ENCODE results near the gene PDE5A. TPM values are rescaled to one million over a fixed set of nuclear protein-coding genes. Genes with fewer than 3 reads are reported as not detected.

The PDE5A gene
- total RNA-seq, 1 donor from 2014 or later, result 3.2 TPM

DNA sequence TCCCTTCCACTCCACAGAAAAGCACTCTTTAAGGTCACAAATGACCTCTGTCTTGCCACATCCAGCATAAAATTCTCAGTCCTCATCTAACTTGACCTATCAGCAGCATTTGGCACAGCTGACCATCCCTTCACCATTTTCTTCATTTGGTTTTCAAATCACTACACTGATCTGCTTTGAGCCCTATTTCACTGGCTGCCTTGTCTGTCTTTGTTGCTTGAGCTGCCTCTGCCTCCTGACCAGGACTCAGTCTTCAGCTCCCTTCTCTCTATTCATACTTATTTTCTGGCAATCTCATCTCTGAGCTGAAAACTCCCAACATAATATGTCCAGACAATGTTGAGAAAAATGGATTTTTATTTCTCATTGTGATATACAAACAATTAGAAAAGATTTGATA, 27.7 kb upstream of the PDE5A start:
- DNase-seq, result no peak
- H3K9me3 Mint-ChIP-seq (ENCODE audit: unreplicated experiment), result no peaks in the 10 kb centered on the region
- no peak overlapping the region for H3K27ac Mint-ChIP-seq (ENCODE audit: unreplicated experiment)
- no peaks in the 10 kb centered on the region for H3K4me1 Mint-ChIP-seq (ENCODE audit: low read depth, unreplicated experiment)
- no peak overlapping the region for H3K4me3 Mint-ChIP-seq (ENCODE audit: unreplicated experiment)
- TF ChIP-seq, protein P1, sequence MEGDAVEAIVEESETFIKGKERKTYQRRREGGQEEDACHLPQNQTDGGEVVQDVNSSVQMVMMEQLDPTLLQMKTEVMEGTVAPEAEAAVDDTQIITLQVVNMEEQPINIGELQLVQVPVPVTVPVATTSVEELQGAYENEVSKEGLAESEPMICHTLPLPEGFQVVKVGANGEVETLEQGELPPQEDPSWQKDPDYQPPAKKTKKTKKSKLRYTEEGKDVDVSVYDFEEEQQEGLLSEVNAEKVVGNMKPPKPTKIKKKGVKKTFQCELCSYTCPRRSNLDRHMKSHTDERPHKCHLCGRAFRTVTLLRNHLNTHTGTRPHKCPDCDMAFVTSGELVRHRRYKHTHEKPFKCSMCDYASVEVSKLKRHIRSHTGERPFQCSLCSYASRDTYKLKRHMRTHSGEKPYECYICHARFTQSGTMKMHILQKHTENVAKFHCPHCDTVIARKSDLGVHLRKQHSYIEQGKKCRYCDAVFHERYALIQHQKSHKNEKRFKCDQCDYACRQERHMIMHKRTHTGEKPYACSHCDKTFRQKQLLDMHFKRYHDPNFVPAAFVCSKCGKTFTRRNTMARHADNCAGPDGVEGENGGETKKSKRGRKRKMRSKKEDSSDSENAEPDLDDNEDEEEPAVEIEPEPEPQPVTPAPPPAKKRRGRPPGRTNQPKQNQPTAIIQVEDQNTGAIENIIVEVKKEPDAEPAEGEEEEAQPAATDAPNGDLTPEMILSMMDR (IDR thresholded peaks at IDR 0.05; ENCODE audit: partially characterized antibody, unreplicated experiment), result no peak
- H3K36me3 Mint-ChIP-seq (ENCODE audit: unreplicated experiment), result no peaks in the 10 kb centered on the region
- no peaks in the 10 kb centered on the region for H3K27me3 Mint-ChIP-seq (ENCODE audit: unreplicated experiment)

DNA sequence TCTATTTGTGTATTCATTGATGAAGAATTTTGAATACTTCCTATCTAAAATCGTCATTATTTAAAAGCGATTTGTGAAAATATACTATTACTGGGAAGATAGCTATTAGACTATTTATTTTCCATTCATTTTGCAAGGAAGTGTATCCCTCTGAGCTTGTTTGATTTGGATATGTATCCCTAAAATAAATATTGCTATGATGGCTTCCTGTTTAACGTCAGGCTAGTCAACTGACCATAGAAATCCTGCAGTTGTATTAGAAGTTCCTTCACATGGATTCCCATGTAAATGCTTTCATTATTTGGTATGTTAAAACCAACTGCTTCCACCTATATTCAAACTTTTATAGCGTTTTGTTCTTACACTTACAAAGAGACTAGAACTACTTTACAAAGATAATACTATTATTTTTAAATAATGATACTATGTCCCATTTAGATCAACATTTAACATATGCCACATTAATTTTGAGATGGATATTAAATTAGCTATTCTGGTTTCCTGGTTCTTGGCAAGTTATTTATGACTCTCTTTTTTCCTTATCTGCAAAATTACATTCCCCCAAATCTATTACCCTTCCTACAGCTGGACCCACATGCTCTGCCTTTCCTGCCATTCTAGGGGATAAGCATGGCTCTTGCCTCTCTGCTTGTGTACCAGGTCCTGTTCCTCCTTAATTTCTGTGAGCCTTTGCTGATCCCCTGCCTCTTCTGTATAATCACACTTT, 26.7 kb upstream of the PDE5A start:
- peaks cover 3% of the 10 kb centered on the region for H3K9me3 Mint-ChIP-seq (ENCODE audit: unreplicated experiment)
- H3K4me3 Mint-ChIP-seq (ENCODE audit: unreplicated experiment), result no peak overlapping the region
- TF ChIP-seq, protein P1 (IDR thresholded peaks at IDR 0.05; ENCODE audit: partially characterized antibody, unreplicated experiment), result no peak
- DNase-seq, result no peak
- no peaks in the 10 kb centered on the region for H3K4me1 Mint-ChIP-seq (ENCODE audit: low read depth, unreplicated experiment)
- no peak overlapping the region for H3K27ac Mint-ChIP-seq (ENCODE audit: unreplicated experiment)
- H3K36me3 Mint-ChIP-seq (ENCODE audit: unreplicated experiment), result no peaks in the 10 kb centered on the region
- no peaks in the 10 kb centered on the region for H3K27me3 Mint-ChIP-seq (ENCODE audit: unreplicated experiment)

DNA sequence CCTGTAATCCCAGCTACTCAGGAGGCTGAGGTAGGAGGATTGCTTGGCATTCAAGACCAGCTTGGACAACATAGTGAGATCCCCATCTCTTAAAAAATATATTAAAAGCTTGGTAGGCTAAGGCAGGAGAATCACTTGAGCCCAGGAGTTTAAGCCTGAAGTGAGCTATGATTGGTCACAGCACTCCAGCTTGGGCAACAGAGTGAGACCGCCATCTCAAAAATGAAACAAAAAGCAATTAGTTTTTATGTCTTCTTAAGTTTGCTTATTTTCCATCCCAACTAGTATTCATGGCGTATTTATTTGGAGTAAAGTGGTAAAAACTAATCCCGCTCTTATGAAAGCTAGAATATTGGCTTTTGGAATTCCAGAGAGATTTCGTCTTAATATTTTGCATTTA, 25.4 kb upstream of the PDE5A start:
- peaks cover 3% of the 10 kb centered on the region for H3K9me3 Mint-ChIP-seq (ENCODE audit: unreplicated experiment)
- no peaks in the 10 kb centered on the region for H3K4me1 Mint-ChIP-seq (ENCODE audit: low read depth, unreplicated experiment)
- DNase-seq, result no peak
- H3K36me3 Mint-ChIP-seq (ENCODE audit: unreplicated experiment), result no peaks in the 10 kb centered on the region
- H3K4me3 Mint-ChIP-seq (ENCODE audit: unreplicated experiment), result no peak overlapping the region
- TF ChIP-seq, protein P1 (IDR thresholded peaks at IDR 0.05; ENCODE audit: partially characterized antibody, unreplicated experiment), result no peak
- H3K27ac Mint-ChIP-seq (ENCODE audit: unreplicated experiment), result no peak overlapping the region
- H3K27me3 Mint-ChIP-seq (ENCODE audit: unreplicated experiment), result no peaks in the 10 kb centered on the region

DNA sequence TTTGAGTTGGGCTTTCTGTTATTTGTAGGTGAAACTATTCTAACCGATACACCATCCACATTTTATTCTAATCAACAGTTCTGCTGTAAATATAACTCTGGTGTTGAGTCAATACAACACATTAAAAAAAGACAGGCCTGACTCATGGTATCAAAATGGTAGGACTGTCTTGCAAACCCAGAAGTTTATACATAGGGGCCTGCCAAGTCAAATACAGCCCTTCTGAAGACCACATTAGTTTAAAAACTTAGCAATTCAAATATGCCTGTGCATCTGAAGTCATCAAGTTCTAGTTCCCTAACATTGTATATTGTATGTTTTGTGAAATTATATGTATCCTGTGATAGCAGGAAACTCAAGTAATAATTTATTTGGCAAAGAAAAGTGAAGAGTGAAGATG, 24.4 kb upstream of the PDE5A start:
- Mint-ChIP-seq H3K36me3 (ENCODE audit: unreplicated experiment) (no peaks in the 10 kb centered on the region), H3K4me1 (ENCODE audit: low read depth, unreplicated experiment) (peaks cover 6% of the 10 kb centered on the region), H3K4me3 (ENCODE audit: unreplicated experiment) (no peak overlapping the region), H3K27ac (ENCODE audit: unreplicated experiment) (no peak overlapping the region), H3K9me3 (ENCODE audit: unreplicated experiment) (peaks cover 3% of the 10 kb centered on the region), H3K27me3 (ENCODE audit: unreplicated experiment) (no peaks in the 10 kb centered on the region)
- TF ChIP-seq, protein P1 (IDR thresholded peaks at IDR 0.05; ENCODE audit: partially characterized antibody, unreplicated experiment), result no peak
- no peak for DNase-seq

DNA sequence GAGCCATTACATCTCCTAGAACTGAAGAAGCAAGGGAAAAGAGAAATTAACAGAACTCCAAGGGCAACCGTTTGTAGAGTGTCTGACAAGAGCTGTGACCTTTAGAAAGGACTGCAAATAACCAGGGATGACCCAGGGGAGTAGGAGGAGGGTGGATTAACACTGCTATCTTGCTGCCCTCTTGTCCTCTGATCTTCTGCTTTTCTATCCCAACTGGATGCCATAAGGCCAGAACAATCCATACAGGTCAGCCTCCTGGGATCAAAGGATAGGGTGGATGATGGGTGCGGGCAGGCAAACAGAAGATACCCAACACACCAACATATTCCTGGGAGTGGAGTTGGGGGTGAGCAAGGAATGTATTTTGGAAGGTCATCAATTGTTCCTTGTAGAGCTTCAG, 19.8 kb upstream of the PDE5A start:
- Mint-ChIP-seq H3K36me3 (ENCODE audit: unreplicated experiment) (no peaks in the 10 kb centered on the region), H3K4me1 (ENCODE audit: low read depth, unreplicated experiment) (peaks cover 6% of the 10 kb centered on the region), H3K9me3 (ENCODE audit: unreplicated experiment) (peaks cover 3% of the 10 kb centered on the region), H3K27me3 (ENCODE audit: unreplicated experiment) (peaks cover 2% of the 10 kb centered on the region), H3K4me3 (ENCODE audit: unreplicated experiment) (no peak overlapping the region), H3K27ac (ENCODE audit: unreplicated experiment) (no peak overlapping the region)
- no peak for DNase-seq
- TF ChIP-seq, protein P1 (IDR thresholded peaks at IDR 0.05; ENCODE audit: partially characterized antibody, unreplicated experiment), result no peak
